Esophagus muscularis mucosa (tissue), 3 donors: Measurements from ENCODE around the gene VNN1.

ENCODE experiments used
- CTCF ChIP-seq, 3 experiments: fragments of 200-600 bp in 2 of 3; fragments of 450-650 bp in 1 of 3; sonication (generic) in 2 of 3; IDR thresholded peaks; one replicate each; pipeline ENCODE4 v1.5.1; 2017 to 2019; ENCODE audit warnings: antibody characterized with exemption in 3 of 3, mild to moderate bottlenecking in 2 of 3, moderate library complexity in 1 of 3
- EP300 ChIP-seq: sonication (generic); formaldehyde crosslinking; IDR thresholded peaks from one replicate; pipeline ENCODE4 v1.6.1; 2017; ENCODE audit warnings: antibody characterized with exemption

DNA sequence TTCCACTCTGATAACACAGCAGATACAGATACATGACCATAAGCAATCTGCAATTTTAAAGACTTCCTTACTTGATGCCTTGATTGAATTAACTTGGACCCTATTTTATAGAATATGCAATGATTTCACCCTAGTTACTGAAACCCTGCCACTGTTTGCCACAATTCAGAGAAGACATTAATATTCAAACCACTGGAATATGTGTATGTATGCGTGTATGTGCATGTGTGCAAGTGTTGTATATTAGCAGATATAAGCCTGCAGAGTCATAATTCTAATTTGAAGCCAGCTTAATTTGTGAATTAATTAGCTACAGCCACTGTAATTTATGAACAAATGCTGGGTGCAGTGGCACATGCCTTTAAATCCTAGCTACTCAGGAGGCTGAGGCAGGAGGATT is 34.6 kb upstream of the VNN1 start:
- TF ChIP-seq CTCF (IDR thresholded peaks at IDR 0.05) (no peak), EP300 (no peak)
